B cell (primary cell): ENCODE results near the gene PNMA8B. TPM values are rescaled to one million over a fixed set of nuclear protein-coding genes. Genes with fewer than 3 reads are reported as not detected.
"Not testable (repeated sequence)": the region's sequence is repeated elsewhere in the genome, so short reads cannot be mapped to it uniquely, and the experiment has no call there.

Experiments used
- ATAC-seq: fragments of 200-7000 bp; cut with Tn5 transposase; one replicate; pipeline ENCODE4 v1.10.0; 2021; ENCODE audit warnings: low read depth, mild to moderate bottlenecking, moderate number of reproducible peaks, moderate library complexity
- CTCF ChIA-PET: fragments of 350-600 bp; sonication (Branson Sonifier 250); formaldehyde crosslinking; loops from one replicate; lab custom pipeline; 2021; ENCODE audit warnings: antibody characterized with exemption, inconsistent platforms; lab: Charles Lee
- POLR2A ChIA-PET: fragments of 350-600 bp; sonication (Branson Sonifier 250); formaldehyde crosslinking; loops from one replicate; lab custom pipeline; 2021; ENCODE audit warnings: antibody characterized with exemption; lab: Charles Lee
- DNase-seq: peaks from one replicate; pipeline ENCODE4 v3.0.0; 2013
- H2AFZ ChIP-seq: 2 replicates; pipeline ENCODE4 v1.6.1; 2012; ENCODE audit warnings: mild to moderate bottlenecking, low read depth, low read length; ENCODE audit not compliant: insufficient read depth, poor library complexity, severe bottlenecking
- H3K27ac ChIP-seq, 2 donors: 1 replicate in 1 of 2; 2 replicates in 1 of 2; pipeline ENCODE4 v1.5.1; 2012 to 2013; ENCODE audit warnings: low read length in 2 of 2, mild to moderate bottlenecking in 2 of 2, moderate library complexity in 1 of 2
- H3K27me3 ChIP-seq, 4 experiments: fragments of 200-600 bp in 1 of 4; sonication (generic) in 1 of 4; replicated peaks in 1 of 4; 1 replicate in 2 of 4; 2 replicates in 2 of 4; pipeline versions ENCODE4 v1.6.1 to v1.7.0; 2013 to 2016; ENCODE audit warnings: low read length in 3 of 4, mild to moderate bottlenecking in 2 of 4, mixed read lengths in 1 of 4, moderate library complexity in 1 of 4; ENCODE audit not compliant: insufficient read depth in 4 of 4, control insufficient read depth in 3 of 4; ENCODE audit errors: control extremely low read depth in 1 of 4
- H3K36me3 ChIP-seq, 2 experiments: replicated peaks in 1 of 2; 1 replicate in 1 of 2; 2 replicates in 1 of 2; pipeline versions ENCODE4 v1.6.1 to v1.7.1; 2013; ENCODE audit warnings: low read length in 1 of 2; ENCODE audit not compliant: insufficient read depth in 2 of 2, control insufficient read depth in 1 of 2; ENCODE audit errors: control extremely low read depth in 1 of 2, extremely low read depth in 1 of 2
- H3K4me1 ChIP-seq, 2 donors: fragments of 200-600 bp in 1 of 2; sonication (generic) in 1 of 2; 1 replicate in 1 of 2; 2 replicates in 1 of 2; pipeline versions ENCODE4 v1.5.1 to v1.6.1; 2013 to 2017; ENCODE audit warnings: low read length in 2 of 2; ENCODE audit not compliant: control insufficient read depth in 2 of 2, insufficient read depth in 2 of 2
- H3K4me2 ChIP-seq: replicated peaks from 2 replicates; pipeline ENCODE3; 2012; ENCODE audit warnings: mild to moderate bottlenecking, low read depth, low read length; ENCODE audit not compliant: poor library complexity, severe bottlenecking
- H3K4me3 ChIP-seq, 5 experiments: fragments of 200-600 bp in 1 of 5; sonication (generic) in 1 of 5; 1 replicate in 3 of 5; 2 replicates in 2 of 5; pipeline versions ENCODE4 v1.5.1 to v1.7.0; 2011 to 2016; ENCODE audit warnings: low read length in 4 of 5, mild to moderate bottlenecking in 4 of 5, low read depth in 2 of 5, control low read depth in 1 of 5, moderate library complexity in 1 of 5; ENCODE audit not compliant: insufficient read depth in 1 of 5; ENCODE audit errors: control extremely low read depth in 1 of 5, extremely low read depth in 1 of 5
- H3K79me2 ChIP-seq: fragments of 200-600 bp; sonication (generic); one replicate; pipeline ENCODE4 v1.6.0; 2016; ENCODE audit warnings: low read length; ENCODE audit not compliant: control insufficient read depth, insufficient read depth
- H3K9ac ChIP-seq: fragments of 200-600 bp; sonication (generic); 2 replicates; pipeline ENCODE4 v1.6.1; 2017; ENCODE audit warnings: mild to moderate bottlenecking, low read length, moderate library complexity
- H3K9me3 ChIP-seq, 3 donors: one replicate each; pipeline versions ENCODE4 v1.6.1 to v1.7.1; 2013; ENCODE audit warnings: low read length in 2 of 3; ENCODE audit not compliant: control insufficient read depth in 2 of 3, insufficient read depth in 1 of 3; ENCODE audit errors: control extremely low read depth in 1 of 3
- H4K20me1 ChIP-seq: 2 replicates; pipeline ENCODE4 v1.6.0; 2012; ENCODE audit warnings: mild to moderate bottlenecking, low read length; ENCODE audit not compliant: insufficient read depth, control insufficient read depth, poor library complexity, severe bottlenecking
- H3K27ac Mint-ChIP-seq: one replicate; pipeline ENCODE4 v1.8.0; 2021; ENCODE audit warnings: mixed read lengths
- H3K27me3 Mint-ChIP-seq: one replicate; pipeline ENCODE4 v1.8.0; 2021; ENCODE audit warnings: mixed read lengths
- H3K4me1 Mint-ChIP-seq: one replicate; pipeline ENCODE4 v1.8.0; 2021; ENCODE audit warnings: mixed read lengths
- H3K4me3 Mint-ChIP-seq: one replicate; pipeline ENCODE4 v1.8.0; 2021; ENCODE audit warnings: mixed read lengths
- H3K9me3 Mint-ChIP-seq: one replicate; pipeline ENCODE4 v1.8.0; 2022; ENCODE audit warnings: mixed read lengths; ENCODE audit not compliant: insufficient read depth
- EZH2 ChIP-seq: IDR thresholded peaks from 2 replicates; pipeline ENCODE4 v1.6.1; 2012; ENCODE audit warnings: borderline replicate concordance, low read depth, mild to moderate bottlenecking, moderate library complexity, low read length; ENCODE audit not compliant: insufficient read depth, poor library complexity, severe bottlenecking
- WGBS: methylation state at CpG from one replicate; pipeline ENCODE4 v1.1.5; 2013; ENCODE audit warnings: missing lambda C conversion rate; ENCODE audit not compliant: insufficient coverage; 5-methylcytosine and 5-hydroxymethylcytosine counted together
- intact Hi-C: fragments of 100-400 bp; cut with micrococcal nuclease; formaldehyde crosslinking; loops from one replicate; pipeline ENCODE4 v1.10.0; 2022
- polyA plus RNA-seq: library from polyadenylated mRNA; depleted of rRNA; stranded (reverse); fragments of >200 nt; gene quantifications from 2 replicates; pipeline ENCODE4 v1.2.3, GENCODE V29; 2012
- total RNA-seq, 2 donors: library from RNA; stranded (reverse); fragments of 120-200 nt in 1 of 2; gene quantifications; 1 replicate in 1 of 2; 2 replicates in 1 of 2; pipeline versions ENCODE4 v1.2.3 to v1.2.4, GENCODE V29; 2013 to 2022
- TF ChIP-seq, protein P1 (sequence below): fragments of 200-600 bp; IDR thresholded peaks from one replicate; pipeline ENCODE4 v1.8.0; 2022; ENCODE audit warnings: antibody characterized with exemption, mild to moderate bottlenecking

PNMA8B gene
- total and polyA plus RNA-seq, 2 donors (not counting 1 experiment from before 2014, with no cell fraction given), result 0.10 to 0.32 TPM

DNA sequence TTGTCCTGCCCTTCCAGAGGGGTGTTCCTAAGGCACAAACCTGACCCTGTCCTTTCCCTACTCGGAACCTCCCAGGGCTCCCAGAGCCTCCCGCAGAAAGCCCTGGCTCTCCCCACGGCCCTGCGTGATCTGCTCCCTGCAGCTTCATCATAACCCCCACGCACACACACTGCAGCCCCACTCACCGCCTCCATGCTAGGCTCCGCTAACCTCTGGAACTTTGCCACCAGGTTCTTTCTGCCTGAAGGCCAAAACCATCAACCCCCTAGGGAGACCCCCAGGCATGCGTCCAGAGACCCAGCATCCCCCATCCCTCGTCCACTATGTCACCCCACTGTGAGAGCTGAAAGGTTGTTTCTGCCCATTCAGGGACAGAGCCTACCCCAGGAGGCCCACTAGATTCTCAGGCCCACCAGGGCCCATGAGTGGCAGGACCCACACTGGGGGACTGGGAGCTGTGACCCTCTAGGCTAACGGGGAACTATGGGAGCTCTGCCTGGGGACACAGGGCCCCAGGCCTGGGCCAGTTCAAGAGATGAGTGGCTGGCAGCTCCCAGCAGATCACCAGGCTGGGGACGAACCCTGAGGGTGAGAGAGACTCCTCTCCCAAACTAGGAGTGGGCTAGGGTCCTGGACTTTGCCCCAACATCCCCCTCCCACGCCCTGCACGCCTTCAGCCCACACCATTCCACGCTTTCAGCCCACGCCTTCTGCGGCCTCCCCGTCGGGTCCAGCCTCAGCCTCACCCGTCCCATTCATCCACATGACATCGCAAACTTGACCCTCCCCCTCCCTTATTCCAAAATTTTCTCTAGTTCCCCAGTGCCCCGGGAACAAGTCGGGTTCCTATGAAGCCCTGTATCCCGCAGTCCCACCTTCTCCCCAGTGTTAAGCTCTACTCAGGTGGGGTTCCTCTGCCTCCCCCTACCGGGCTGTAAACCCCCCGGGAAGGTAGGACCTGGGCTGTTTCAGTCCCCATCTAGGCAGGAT is 33.2 kb upstream of the PNMA8B start:
- Mint-ChIP-seq H3K27ac (no peak overlapping the region), H3K27me3 (peaks cover 8% of the 10 kb centered on the region), H3K4me1 (peaks cover 10% of the 10 kb centered on the region), H3K4me3 (no peak overlapping the region), H3K9me3 (no peaks in the 10 kb centered on the region)
- ChIA-PET CTCF (interaction anchor here (0.6 to 9.6 kb wide), 19 partner anchors 9 to 1139 kb away, joined by 3 to 130 read pairs (median 6); partner anchors contain the start of gene DACT3), POLR2A (interaction anchor here (1.6 kb wide), 1 partner anchor 132 kb away, joined by 7 read pairs; the partner anchor contains the start of gene DACT3)
- WGBS, result 76% methylated on average over 21 of the region's 25 CpGs
- H3K27ac ChIP-seq, result no peak overlapping the region
- H3K79me2 ChIP-seq, result no peaks in the 10 kb centered on the region
- DNase-seq, result no peak
- intact Hi-C loops, result loop anchor here (1.0 to 5.0 kb wide), 6 partner anchors 13 to 313 kb away; partner anchors contain the start of gene DACT3
- no peak overlapping the region for H3K4me2 ChIP-seq
- ATAC-seq, result no peak
- no peaks in the 10 kb centered on the region for H4K20me1 ChIP-seq
- H3K9me3 ChIP-seq, result peaks cover 0 to 18% (median 2%) of the 10 kb centered on the region in 3 donors
- no peaks in the 10 kb centered on the region for H3K36me3 ChIP-seq
- peaks cover 3 to 10% of the 10 kb centered on the region in 2 donors for H3K4me1 ChIP-seq
- peaks cover 0 to 15% (median 3%) of the 10 kb centered on the region in 4 experiments for H3K27me3 ChIP-seq
- H3K4me3 ChIP-seq, result no peak overlapping the region
- H2AFZ ChIP-seq, result no peak overlapping the region
- H3K9ac ChIP-seq, result no peak overlapping the region
- no peak for TF ChIP-seq EZH2
- TF ChIP-seq, protein P1, sequence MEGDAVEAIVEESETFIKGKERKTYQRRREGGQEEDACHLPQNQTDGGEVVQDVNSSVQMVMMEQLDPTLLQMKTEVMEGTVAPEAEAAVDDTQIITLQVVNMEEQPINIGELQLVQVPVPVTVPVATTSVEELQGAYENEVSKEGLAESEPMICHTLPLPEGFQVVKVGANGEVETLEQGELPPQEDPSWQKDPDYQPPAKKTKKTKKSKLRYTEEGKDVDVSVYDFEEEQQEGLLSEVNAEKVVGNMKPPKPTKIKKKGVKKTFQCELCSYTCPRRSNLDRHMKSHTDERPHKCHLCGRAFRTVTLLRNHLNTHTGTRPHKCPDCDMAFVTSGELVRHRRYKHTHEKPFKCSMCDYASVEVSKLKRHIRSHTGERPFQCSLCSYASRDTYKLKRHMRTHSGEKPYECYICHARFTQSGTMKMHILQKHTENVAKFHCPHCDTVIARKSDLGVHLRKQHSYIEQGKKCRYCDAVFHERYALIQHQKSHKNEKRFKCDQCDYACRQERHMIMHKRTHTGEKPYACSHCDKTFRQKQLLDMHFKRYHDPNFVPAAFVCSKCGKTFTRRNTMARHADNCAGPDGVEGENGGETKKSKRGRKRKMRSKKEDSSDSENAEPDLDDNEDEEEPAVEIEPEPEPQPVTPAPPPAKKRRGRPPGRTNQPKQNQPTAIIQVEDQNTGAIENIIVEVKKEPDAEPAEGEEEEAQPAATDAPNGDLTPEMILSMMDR, result no peak

GRCh38 chr19:46526801-46527200 is 31.1 kb upstream of the PNMA8B start:
- H3K27me3 Mint-ChIP-seq, H3K9me3 Mint-ChIP-seq, H3K79me2 ChIP-seq, H2AFZ ChIP-seq, H3K4me3 ChIP-seq, DNase-seq, ATAC-seq, POLR2A ChIA-PET, H3K27ac ChIP-seq, H3K27ac Mint-ChIP-seq, H4K20me1 ChIP-seq, H3K9ac ChIP-seq, H3K36me3 ChIP-seq, H3K4me2 ChIP-seq, H3K4me3 Mint-ChIP-seq: not testable (repeated sequence)
- H3K4me1 Mint-ChIP-seq, result peaks cover 17% of the 10 kb centered on the region
- H3K9me3 ChIP-seq, result peaks cover 0 to 19% (median 2%) of the 10 kb centered on the region in 3 donors
- intact Hi-C loops, result loop anchor here (5.0 kb wide), 1 partner anchor 316 kb away; no protein-coding TSS in a partner anchor
- H3K27me3 ChIP-seq, result peaks cover 0 to 15% (median 3%) of the 10 kb centered on the region in 4 experiments
- peaks cover 8 to 15% of the 10 kb centered on the region in 2 donors for H3K4me1 ChIP-seq
- CTCF ChIA-PET, result interaction anchor here (0.7 to 9.6 kb wide), 4 partner anchors 15 to 227 kb away, joined by 3 to 130 read pairs (median 14); partner anchors contain the start of gene DACT3
- 95% methylated on average over 10 of the region's 18 CpGs for WGBS
